GM12875 (cell line): ENCODE data around the gene YAP1.

ENCODE experiments used
- H3K4me3 ChIP-seq: one replicate; pipeline ENCODE4 v1.5.1; 2011; ENCODE audit warnings: low read depth, low read length, control low read depth
- TF ChIP-seq, protein P1 (sequence below): IDR thresholded peaks from 2 replicates; pipeline ENCODE4 v1.5.1; 2011; ENCODE audit warnings: low read depth, mild to moderate bottlenecking, control low read depth, inconsistent platforms, low read length, moderate library complexity, borderline replicate concordance; ENCODE audit not compliant: insufficient read depth

YAP1 gene

GRCh38 chr11:102073253-102073652, 37.0 kb upstream of the YAP1 start:
- TF ChIP-seq, protein P1, sequence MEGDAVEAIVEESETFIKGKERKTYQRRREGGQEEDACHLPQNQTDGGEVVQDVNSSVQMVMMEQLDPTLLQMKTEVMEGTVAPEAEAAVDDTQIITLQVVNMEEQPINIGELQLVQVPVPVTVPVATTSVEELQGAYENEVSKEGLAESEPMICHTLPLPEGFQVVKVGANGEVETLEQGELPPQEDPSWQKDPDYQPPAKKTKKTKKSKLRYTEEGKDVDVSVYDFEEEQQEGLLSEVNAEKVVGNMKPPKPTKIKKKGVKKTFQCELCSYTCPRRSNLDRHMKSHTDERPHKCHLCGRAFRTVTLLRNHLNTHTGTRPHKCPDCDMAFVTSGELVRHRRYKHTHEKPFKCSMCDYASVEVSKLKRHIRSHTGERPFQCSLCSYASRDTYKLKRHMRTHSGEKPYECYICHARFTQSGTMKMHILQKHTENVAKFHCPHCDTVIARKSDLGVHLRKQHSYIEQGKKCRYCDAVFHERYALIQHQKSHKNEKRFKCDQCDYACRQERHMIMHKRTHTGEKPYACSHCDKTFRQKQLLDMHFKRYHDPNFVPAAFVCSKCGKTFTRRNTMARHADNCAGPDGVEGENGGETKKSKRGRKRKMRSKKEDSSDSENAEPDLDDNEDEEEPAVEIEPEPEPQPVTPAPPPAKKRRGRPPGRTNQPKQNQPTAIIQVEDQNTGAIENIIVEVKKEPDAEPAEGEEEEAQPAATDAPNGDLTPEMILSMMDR: no peak
- H3K4me3 ChIP-seq: no peak overlapping the region

DNA sequence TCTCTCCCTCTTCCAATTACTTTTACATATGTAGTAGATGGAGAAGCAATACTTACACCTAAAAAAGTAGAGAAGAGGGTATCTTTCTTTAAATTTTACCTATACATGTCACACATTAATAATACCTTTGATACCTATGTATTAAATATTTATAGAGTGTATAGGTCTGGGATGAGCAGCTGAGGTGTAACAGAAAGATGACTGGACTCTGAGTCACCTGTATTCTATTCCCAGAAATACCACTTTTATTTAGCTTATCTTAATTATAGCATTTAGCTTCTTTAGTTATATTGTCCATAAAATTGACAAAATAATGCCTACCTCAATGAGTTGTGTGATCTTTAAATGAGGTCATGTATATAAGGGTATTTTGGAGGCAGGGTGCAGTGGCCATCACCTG, 30.6 kb upstream of the YAP1 start:
- no peak overlapping the region for H3K4me3 ChIP-seq

DNA sequence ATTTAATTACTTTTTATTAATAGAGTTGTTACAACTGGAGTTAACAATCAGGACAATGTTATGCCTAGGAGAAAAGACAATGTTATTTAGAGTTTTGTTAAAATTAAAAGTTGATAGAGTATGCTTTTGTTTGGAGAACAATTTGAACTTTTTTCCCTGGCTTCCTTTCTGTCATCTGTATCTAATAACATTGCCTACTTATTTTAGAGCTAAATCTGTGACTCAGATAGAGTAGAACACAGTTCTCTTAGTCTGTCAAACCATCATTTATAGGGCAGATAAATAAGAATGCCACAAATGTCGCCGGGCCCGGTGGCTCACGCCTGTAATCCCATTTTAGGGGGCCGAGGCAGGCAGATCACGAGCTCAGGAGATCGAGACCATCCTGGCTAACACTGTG, 28.9 kb upstream of the YAP1 start:
- no peak overlapping the region for H3K4me3 ChIP-seq
- TF ChIP-seq, protein P1: no peak

More for the DNA sequence above, 30.6 kb upstream of the YAP1 start:
- TF ChIP-seq, protein P1: no peak

DNA sequence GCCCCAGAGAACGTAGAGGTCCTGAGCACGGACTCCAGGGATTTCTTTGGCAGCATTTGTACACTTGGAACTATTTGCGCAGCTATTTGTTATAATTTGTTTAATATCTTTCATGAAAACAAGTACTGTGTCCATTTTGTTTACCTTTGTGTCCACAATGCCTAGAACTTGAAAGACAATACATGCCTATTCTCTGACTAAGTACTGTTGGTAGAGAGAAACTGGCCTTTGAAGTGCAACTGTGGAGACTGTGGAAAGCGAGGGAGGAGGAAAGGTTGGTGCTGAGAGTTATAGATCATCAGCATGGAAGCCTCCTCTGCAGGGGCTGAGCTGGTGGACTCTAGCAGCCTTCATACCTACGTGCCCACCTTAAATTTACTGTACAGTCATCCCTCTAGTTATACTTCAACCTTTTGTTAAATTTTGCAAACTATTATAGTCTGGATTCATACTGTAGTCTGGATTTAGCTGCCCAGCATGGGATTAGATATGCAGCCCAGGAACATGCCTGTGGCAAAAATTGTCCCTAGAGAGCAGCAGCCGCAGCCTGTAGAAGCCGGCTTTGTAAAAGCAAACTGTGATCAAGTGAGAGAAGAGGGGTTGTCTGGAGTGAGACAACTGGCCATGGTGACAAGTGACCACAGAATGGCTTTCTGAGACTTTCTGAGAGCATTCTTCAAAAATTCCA, 24.2 kb upstream of the YAP1 start:
- TF ChIP-seq, protein P1: no peak
- no peak overlapping the region for H3K4me3 ChIP-seq

DNA sequence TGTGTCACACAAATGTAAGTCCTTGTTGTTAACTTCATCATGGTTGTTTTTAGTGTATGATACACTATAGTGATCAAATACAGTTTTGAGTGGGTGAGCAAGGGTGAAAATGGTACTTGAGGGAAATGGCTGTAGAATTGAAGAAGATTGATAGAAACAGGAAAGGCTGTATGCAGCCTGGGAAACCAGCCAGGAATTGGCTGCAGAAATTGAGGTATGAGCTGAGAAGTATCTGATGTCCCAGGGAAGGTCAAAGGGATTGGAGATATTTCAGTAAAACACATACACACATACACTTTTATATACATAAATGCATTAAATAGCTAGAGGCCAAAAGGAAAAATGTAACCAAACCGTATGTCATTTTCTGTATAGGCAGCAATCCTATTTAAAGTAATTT, 13.1 kb upstream of the YAP1 start:
- TF ChIP-seq, protein P1: no peak

DNA sequence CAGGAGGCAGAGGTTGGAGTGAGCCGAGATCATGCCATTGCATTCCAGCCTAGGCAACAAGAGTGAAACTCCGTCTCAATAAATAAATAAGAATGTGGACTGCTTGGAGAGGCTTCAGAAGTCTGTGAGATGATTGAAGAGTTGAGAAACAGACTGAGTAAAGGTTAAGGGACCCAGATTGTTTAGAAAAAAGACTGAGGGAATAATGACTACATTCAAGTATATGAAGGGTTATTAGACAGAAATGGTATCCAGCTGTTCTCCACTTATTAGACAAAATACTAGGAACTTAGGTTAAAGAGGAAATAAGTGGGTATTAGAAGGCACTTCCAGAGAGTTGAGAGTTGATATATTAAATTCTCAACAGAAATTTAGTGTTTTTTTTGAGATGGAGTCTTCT, 10.5 kb upstream of the YAP1 start:
- TF ChIP-seq, protein P1: no peak
- no peak overlapping the region for H3K4me3 ChIP-seq

More for the DNA sequence above, 13.1 kb upstream of the YAP1 start:
- no peak overlapping the region for H3K4me3 ChIP-seq

GRCh38 chr11:102108734-102109440, 1.4 kb upstream of the YAP1 start:
- H3K4me3 ChIP-seq: no peak overlapping the region
- TF ChIP-seq, protein P1: no peak
